Kidney capillary endothelial cell (primary cell): ENCODE measurements around the gene R3HDML.
"Not testable (repeated sequence)": the region's sequence is repeated elsewhere in the genome, so short reads cannot be mapped to it uniquely, and the experiment has no call there.

ENCODE experiments used
- DNase-seq: peaks from one replicate; pipeline ENCODE4 v3.0.0-alpha.2; 2018; ENCODE audit warnings: low spot score

R3HDML gene

GRCh38 chr20:44328428-44328827, 8.4 kb upstream of the R3HDML start:
- no peak for DNase-seq

GRCh38 chr20:44331201-44331600, 5.6 kb upstream of the R3HDML start:
- DNase-seq: no peak

GRCh38 chr20:44334306-44334705, 2.5 kb upstream of the R3HDML start:
- no peak for DNase-seq

GRCh38 chr20:44334709-44335108, 2.1 kb upstream of the R3HDML start:
- DNase-seq: no peak

GRCh38 chr20:44335675-44336074, 1.2 kb upstream of the R3HDML start:
- DNase-seq: no peak

GRCh38 chr20:44336086-44336485, 757 bp upstream of the R3HDML start:
- no peak for DNase-seq

GRCh38 chr20:44342248-44342647, 5.4 kb downstream of the R3HDML start:
- DNase-seq: no peak

GRCh38 chr20:44343162-44343675, 6.4 kb downstream of the R3HDML start:
- DNase-seq: no peak

GRCh38 chr20:44344723-44345122, 7.9 kb downstream of the R3HDML start:
- no peak for DNase-seq

GRCh38 chr20:44345147-44345546, 8.3 kb downstream of the R3HDML start:
- no peak for DNase-seq

- DNase-seq: not testable (repeated sequence)
Measured at GRCh38 chr20:44345941-44346340, 9.1 kb downstream of the R3HDML start.

GRCh38 chr20:44348168-44348659, 11.4 kb downstream of the R3HDML start:
- no peak for DNase-seq

- DNase-seq: no peak
Measured at GRCh38 chr20:44349349-44349748, 12.5 kb downstream of the R3HDML start.

- no peak for DNase-seq
Measured at GRCh38 chr20:44350567-44350966, 13.7 kb downstream of the R3HDML start.

- no peak for DNase-seq
Measured at GRCh38 chr20:44354979-44355497, 18.2 kb downstream of the R3HDML start.

- DNase-seq: no peak
Measured at GRCh38 chr20:44355498-44356352, 18.9 kb downstream of the R3HDML start, which contains the start of gene HNF4A. HNF4A (plus strand) TSS chr20:44355699; CDS start chr20:44355805, 106 bp downstream.

GRCh38 chr20:44356353-44356723, 19.5 kb downstream of the R3HDML start:
- no peak for DNase-seq

GRCh38 chr20:44357020-44357419, 20.2 kb downstream of the R3HDML start:
- DNase-seq: no peak

GRCh38 chr20:44357555-44358125, 20.8 kb downstream of the R3HDML start:
- DNase-seq: no peak

GRCh38 chr20:44358776-44359175, 21.9 kb downstream of the R3HDML start:
- no peak for DNase-seq

GRCh38 chr20:44360221-44360620, 23.4 kb downstream of the R3HDML start:
- DNase-seq: no peak

- DNase-seq: no peak
Measured at GRCh38 chr20:44361021-44361420, 24.2 kb downstream of the R3HDML start.

GRCh38 chr20:44362466-44362940, 25.7 kb downstream of the R3HDML start:
- DNase-seq: no peak
